GM19023 (cell line): ENCODE results near the gene MED28.
"Not testable (repeated sequence)": the region's sequence is repeated elsewhere in the genome, so short reads cannot be mapped to it uniquely, and the experiment has no call there.

Experiments used
- ATAC-seq: cut with Tn5 transposase; IDR thresholded peaks from one replicate; pipeline ENCODE4 v1.9.1; 2021; ENCODE audit warnings: mild to moderate bottlenecking, moderate library complexity; ENCODE audit not compliant: unreplicated experiment

MED28 gene, protein sequence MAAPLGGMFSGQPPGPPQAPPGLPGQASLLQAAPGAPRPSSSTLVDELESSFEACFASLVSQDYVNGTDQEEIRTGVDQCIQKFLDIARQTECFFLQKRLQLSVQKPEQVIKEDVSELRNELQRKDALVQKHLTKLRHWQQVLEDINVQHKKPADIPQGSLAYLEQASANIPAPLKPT

GRCh38 chr4:17614416-17615299, at the start of gene MED28:
Gene MED28, plus strand, starts transcription at chr4:17614641. Its CDS starts 14 bp downstream, at chr4:17614655.
- peak; percentile 95 for ATAC-seq

DNA sequence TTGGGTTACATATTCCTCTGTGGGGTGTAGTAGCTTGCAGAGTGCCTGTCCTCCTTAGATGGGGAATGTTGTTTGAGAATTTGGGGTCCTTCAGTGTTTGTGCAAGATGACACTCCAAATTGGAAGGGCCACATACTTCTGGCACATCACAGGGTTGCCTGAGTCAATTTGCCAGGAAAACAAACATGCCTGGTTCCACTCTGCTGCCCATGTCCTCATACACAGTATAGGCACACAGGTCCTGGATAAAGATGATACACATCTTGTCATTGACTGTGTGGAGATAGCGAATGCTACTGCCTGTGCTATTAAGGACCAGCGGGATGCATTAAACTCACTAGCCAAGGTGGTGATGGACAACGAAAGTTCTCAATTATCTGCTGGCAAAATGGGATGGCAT, 48.6 kb upstream of the MED28 start:
- ATAC-seq: no peak

GRCh38 chr4:17567271-17567670, 47.2 kb upstream of the MED28 start:
- ATAC-seq: no peak

DNA sequence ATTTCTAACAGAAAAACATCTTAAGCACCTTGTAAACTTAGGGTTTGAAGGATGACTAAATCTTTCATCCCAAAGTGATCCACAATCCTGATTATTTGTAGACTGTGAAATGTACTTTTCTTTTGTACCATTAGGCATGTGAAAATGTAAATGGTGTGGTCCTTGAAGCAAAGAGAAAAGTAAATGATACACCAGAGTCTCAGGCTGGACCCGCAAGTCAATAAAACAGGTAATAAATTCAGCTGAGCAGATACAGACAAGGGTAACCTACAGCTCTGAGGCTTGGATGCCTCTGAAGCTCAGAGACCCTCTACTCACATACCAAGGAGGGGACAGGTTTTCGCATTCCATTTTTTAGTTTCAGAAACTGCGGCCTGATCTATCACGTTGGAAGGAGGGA, 40.2 kb upstream of the MED28 start:
- ATAC-seq: no peak

DNA sequence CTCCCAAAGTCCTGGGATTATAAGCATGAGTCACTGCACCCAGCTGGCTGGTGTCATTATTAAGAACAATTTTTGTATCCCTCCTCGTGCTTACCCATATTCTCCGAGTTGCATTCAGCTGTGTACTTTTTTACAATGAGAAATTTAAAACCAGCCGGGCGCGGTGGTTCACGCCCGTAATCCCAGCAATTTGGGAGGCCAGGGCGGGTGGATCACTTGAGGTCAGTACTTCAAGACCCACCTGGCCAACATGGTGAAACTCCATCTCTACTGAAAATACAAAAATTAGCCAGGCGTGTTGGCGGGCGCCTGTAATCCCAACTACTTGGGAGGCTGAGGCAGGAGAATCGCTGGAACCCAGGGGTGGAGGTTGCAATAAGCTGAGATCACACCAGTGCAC, 39.3 kb upstream of the MED28 start:
- ATAC-seq: not testable (repeated sequence)

DNA sequence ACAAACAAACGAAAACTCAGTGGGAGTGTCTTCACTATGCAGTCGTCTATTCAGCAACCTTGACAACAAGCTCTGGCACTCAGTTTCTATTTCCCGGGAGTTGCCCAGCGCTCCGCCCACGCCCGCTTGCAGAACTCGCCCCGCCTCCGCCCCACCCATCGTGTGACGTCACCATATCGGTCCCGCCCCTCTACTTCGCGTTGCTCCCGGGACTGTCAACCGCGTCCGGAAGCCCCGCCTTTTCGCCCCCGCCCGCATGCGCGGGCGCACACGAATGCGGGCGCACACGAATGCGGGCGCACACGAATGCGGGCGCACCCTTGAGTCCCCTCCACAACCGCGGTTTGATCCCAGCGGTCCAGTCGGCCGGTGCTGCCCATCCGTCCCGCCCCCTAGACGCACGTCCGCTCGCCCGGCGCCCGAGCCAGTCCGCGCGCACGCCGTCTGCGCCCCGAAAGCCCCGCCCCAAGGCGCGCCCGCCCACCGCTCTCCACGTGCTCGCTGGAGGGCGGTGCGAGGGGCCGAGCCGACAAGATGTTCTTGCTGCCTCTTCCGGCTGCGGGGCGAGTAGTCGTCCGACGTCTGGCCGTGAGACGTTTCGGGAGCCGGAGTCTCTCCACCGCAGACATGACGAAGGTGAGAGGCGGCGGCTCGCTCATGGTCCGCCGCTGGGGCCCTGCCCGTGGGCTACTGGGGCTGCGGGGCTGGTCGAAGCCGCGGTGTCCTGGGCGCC, 37.3 kb upstream of the MED28 start, which contains the start of gene LAP3:
TSS of gene LAP3 (plus strand) at position 267 of the 733 bp plus-strand sequence. CDS start at position 535, 268 bp downstream.
- ATAC-seq: peak; percentile 86

DNA sequence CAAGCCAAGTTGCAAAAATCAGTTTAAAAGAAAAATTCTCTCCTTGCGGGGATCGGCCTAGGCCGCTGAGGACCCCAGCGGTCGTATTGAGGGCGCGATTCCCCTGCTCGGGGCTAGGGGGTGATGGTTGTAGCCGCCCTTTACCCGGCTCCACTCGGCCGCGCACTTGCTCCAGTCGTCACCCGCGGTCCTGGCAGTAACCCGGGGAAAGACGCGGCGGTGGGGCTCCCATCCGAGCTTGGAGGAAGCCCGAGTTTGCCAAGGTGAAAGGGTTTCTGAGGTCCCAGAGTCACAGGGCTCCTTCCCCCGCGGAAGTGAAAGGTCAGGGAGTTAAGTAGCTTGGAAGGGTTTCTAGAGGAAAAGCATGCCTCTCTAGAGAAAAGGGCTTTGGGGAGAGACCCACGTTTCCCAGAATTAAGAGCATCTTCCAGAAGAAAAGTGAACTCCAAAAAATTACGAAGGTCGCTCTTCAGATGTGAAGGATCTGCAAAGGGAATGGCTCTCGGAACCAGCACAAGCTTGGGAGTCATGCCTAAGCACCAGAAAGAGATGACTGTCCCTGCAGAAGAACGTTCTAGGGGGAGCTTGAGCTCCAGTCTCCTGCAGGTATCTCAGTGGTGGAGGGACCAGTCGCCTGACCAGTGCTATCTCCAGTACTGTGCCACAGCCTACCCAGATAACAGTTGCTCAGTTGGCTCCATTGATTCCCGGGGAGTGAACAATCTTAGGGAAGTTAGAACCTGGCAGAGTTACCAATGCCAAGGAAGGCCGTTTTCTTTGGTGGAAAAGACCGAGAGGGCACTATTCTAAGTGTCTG, 36.6 kb upstream of the MED28 start:
- peak; percentile 12 for ATAC-seq

DNA sequence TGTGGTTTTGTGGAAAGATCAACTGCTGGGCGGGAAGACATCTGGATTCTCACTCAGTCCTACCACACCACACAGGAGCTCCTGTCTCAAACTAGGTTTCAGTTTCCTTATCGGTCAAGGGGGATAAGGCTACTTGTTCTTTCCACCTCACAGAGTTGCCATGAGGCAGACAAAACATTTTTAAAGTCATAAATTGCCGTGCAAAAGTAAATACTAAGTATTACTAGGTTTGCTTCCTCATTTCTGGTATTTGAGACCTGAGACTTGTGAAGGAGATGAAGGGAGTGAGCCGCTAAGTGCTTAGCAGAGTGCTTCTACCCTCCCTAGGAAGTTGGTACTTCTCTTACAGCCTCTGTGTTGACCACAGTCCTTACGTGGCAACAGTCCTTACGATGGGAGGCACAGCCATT, 36.0 kb upstream of the MED28 start:
- ATAC-seq: peak; percentile 18

- no peak for ATAC-seq
These were observed 33.5 kb upstream of the MED28 start for GRCh38 chr4:17580969-17581368.

GRCh38 chr4:17583276-17583675, 31.2 kb upstream of the MED28 start:
- no peak for ATAC-seq

DNA sequence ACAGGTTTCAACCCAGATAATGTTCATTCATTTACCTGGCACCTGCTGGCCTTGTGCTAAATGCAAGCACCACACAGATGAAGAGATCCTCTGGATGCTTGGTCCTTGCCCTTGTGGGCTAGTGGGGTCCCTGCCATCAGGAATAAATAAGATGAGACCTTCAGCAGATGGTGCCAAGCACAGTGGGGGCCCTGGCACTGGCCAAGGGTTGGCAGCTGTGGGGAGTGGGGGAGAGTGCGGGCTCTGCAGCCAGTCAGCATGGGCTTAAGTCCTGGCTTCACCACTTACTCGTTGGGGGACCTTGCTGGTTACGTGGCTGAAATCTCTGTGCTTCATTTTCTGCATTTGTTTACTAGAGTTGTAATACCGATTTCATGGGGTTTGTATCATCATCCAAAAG, 30.5 kb upstream of the MED28 start:
- no peak for ATAC-seq

- no peak for ATAC-seq
These were observed 29.8 kb upstream of the MED28 start for GRCh38 chr4:17584521-17585213.

DNA sequence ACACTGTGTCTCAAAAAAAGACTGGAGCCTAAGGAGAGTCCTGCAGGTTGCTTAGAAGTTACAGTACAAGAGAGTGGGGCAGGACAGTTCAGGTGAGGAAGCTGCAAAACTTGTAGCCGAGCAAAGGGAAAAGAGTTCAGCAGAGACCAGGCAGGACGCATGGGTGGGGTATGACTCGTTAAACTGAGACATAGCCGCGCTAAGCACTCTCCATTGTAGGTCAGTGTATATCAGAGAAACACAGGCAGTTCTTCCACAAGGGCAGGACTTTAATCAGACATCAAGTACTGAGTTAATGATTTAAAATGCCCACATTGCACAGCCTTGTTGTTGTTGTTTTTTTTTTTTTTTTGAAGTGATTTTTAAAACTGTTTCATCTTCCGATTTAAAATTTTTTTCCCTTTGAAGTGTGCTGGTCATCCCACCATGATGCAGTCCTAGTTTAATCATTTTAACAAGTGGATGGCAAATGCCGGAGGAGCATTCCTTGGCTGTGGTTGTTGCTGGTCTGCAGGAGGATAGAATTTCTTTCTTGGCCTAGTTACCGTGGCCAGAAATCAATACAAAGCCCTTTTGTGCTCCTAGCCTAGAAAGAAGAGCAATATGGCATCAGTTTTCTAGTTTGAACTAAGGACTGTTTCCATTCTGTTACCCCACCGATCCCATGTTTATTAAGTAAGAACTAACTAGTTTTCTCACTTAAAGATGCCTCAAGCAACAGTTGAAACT, 27.2 kb upstream of the MED28 start:
- ATAC-seq: no peak

- no peak for ATAC-seq
These were observed 25.1 kb upstream of the MED28 start for GRCh38 chr4:17589355-17589754.

DNA sequence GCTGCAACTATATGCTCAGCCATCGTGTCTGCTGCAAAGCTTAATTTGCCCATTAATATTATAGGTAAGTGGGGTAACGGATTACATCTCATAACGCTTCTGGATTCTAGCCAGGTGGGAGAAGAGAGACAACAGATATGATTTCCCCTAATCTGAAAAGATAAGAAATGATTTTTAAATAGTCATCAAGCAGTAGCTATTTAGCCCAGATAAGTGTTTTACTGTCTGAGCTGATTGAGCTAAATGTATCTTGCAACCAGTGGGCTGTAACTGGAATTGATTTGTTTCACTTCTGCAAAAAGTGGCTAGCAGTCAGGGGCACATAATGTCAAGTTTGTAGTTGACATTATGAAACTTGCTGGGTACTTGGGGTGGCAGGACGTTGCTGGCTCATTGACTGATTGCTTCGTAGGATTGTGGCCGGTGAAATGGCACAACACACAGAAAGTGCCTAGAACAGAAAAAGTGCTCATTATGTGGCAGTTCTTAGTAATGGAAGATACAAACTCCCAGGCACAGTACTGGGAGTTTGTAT, 18.9 kb upstream of the MED28 start:
- peak; percentile 80 for ATAC-seq

GRCh38 chr4:17597517-17597916, 16.9 kb upstream of the MED28 start:
- no peak for ATAC-seq

GRCh38 chr4:17599826-17600225, 14.6 kb upstream of the MED28 start:
- ATAC-seq: no peak

DNA sequence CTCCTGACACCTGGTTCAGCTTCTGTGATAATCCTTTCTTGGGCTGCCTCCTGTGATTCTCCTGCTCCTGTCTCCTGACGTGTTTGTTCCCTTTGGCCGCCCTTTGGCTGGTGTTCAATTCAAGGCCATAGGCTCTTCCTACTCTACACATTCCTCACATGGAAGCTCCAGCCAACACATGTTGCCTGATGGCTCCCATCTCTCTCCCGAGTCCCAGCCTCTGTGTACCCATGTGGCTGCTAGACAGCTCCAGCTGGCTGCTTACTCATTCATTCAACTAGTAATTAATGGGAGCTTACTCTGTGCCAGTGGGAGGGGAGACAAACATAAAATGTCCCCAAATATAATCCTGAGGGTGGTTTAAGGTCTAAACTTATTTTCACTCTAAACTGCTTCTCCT, 9.2 kb upstream of the MED28 start:
- no peak for ATAC-seq

DNA sequence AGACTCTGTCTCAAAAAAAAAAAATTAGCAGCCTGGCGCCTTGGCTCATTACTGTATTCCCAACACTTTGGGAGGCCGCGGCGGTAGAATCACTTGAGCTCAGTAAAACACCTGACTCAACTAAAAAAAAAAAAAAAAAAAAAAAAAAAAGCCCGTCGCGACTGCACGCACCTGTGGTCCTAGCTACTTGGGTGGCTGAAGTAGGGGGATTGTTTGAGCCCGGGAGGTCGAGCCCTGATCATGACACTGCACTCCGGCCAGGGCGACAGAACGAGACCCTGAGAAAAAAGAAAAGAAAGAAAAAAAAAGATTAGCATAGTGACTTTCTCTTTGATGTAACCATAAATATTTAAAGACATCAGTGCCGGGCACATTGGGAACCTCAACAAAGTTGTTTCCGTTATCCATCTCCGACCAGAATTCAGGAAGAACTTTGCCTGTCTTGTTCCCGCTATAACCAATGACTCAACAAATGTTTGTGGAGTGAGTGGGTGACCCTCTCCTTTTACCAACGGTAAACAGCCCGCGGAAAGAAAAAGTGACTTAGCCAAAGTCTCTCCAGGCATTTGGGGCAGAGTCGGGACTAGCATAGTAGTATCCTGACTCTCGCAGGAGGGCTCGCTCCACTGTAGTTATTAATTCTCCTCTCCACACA, 553 bp upstream of the MED28 start:
- ATAC-seq: peak; percentile 58
